ENCODE measurements around the gene SEMA4G.

The SEMA4G gene

DNA sequence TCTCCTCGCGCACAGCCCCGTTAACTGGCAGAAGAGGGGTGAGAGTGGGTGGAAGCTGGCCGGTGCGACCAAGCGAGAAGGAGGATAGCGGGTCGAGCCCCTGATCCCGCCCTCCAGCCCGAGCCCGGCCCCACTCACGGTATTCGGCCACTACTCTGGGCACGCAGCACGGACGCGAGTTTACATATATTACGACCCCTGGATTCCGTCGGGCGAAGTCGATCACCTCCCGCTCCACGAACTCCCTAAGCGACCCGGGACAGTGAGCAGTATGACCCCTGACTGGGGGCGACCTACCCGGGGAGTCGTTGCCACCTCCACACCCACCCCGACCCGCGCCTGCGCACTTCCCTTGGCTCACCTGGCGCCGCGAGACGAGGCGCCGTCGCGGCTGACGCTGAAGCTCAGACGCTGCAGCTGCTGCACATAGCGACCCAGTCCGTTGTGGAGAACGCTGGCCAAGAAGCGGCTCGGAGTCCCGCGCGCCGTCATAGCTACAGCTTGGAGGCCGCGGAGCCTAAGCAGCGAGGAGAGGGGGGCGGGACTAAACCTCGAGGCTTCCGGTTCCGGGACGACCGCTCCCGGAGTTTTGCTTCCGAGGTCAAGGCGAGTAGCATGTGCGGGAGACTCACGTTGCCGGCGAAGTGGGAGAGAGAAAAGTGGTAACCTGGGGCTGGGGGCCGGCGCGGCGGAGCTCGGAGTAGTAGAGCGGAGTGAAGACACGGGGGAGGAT is 17.8 kb downstream of the SEMA4G start, which contains the start of the genes MRPL43 and TWNK:
Gene MRPL43 (minus strand): TSS at position 546 of the 733 bp plus-strand sequence. CDS start 54 bp downstream, at position 492.
Gene TWNK (plus strand): TSS at position 592 of the 733 bp plus-strand sequence. CDS start 668 bp downstream, outside the sequence.
- no peak for DNase-seq (ENCODE audit: low read depth)

GRCh38 chr10:100987685-100988049 is 18.4 kb downstream of the SEMA4G start:
- no peak for DNase-seq (ENCODE audit: low read depth)

DNA sequence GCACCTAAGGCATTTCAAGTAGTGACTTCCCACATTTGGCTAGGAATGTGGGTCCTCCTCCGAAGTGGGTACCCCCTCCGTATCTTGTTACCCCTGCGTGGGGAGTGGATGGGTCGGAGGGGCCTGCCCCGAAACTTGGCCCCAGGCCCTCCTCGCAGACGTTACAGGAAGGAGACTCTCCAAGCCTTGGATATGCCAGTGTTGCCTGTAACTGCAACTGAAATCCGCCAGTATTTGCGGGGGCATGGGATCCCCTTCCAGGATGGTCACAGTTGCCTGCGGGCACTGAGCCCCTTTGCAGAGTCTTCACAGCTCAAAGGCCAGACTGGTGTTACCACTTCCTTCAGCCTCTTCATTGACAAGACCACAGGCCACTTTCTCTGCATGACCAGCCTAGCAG is 18.9 kb downstream of the SEMA4G start:
- no peak for DNase-seq (ENCODE audit: low read depth)

DNA sequence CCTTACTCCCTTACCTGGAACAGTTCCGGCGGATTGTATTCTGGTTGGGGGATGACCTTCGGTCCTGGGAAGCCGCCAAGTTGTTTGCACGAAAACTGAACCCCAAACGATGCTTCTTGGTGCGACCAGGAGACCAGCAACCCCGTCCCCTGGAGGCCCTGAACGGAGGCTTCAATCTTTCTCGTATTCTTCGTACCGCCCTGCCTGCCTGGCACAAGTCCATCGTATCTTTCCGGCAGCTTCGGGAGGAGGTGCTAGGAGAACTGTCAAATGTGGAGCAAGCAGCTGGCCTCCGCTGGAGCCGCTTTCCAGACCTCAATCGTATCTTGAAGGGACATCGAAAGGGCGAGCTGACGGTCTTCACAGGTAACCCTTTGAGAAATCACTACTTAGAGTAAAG is 19.8 kb downstream of the SEMA4G start:
- no peak for DNase-seq (ENCODE audit: low read depth)

- no peak for DNase-seq (ENCODE audit: low read depth)
Measured at GRCh38 chr10:100993986-100994708, 24.8 kb downstream of the SEMA4G start.

- no peak for DNase-seq (ENCODE audit: low read depth)
Measured at GRCh38 chr10:100995181-100995580, 25.9 kb downstream of the SEMA4G start.

- no peak for DNase-seq (ENCODE audit: low read depth)
Measured at GRCh38 chr10:100996678-100997359, 27.5 kb downstream of the SEMA4G start.

DNA sequence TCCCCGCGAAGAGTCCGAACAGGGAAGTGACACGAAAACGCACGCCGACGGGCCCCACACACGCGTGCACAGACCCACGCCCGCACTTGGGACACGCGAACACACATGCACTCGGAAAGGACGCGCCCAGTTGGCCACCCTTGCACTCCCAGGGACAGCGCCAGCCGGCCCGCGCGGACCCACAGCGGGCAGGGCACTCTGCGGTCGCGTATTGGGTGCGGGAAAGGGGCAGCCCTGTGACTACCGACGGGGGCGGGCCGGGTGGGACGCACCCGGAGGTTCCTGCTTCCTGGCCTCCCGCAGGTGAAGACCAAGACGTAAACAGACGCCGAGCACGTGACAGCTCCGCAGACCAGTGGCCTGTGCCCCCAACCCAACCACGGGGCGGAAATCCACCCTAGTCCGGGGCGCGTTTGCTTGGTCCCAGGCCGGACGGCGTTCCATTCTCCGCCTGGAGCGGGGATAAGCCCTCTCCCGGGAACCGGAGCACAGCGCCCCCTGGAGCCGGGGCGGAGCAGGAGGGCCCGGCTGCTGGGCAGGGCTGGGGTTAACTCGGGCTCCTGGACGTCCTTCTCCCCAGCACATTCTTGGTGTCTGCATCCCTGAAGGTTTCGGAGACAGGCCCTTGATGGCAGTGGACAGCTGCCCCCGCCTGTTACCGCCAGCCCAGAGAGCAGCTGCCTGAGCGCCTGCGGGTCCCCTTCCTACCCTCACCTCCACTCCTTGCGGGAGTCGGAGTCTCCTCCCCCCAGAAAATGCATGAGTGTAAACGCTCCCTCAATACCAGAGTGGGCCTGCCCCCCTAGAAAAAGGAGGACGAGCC is 28.3 kb downstream of the SEMA4G start:
- DNase-seq (ENCODE audit: low read depth) = no peak

DNA sequence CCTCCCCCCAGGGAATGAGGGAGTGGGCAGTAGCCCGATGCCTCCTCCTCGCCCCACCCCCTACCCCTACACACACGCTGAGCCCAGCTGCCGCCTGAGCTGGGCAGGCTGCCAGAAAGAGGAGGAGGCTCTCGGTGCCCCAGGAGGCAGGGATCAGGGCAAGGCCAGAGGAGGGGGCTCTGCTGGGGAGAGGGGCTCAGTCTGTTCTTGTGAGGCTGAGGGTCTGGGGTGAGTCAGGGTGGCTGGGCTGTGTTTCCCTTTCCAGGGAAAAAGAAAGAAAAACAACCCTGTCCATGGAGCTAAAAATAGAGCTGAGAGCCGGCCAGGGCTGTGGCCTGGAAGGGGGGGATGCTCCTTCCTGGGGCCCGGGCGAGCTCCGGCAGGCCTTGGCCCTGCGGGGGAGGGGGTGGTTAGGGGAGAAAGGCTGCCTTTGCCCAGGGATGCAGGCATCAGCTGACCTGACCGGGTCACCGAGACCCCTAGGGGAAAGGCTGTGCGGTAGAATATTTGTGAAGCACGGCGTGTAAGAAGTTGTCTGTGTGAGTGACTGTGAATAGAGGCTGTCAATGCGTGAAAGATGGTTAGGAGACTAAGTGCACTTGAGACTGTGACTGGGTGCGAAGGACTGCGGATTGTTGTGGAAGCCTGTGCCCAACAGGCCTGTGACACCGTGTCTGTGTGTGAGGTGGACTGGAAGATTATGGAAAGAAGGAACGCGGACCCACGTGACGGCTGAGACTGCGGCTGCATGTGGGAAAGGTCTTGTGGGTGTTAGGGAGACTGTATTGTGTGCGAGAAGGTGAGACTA is 29.1 kb downstream of the SEMA4G start:
- no peak for DNase-seq (ENCODE audit: low read depth)

- DNase-seq (ENCODE audit: low read depth) = no peak
Measured at GRCh38 chr10:100998991-100999741, 29.9 kb downstream of the SEMA4G start.

- DNase-seq (ENCODE audit: low read depth) = no peak
Measured at GRCh38 chr10:100999742-101000126, 30.4 kb downstream of the SEMA4G start, which contains the start of gene LZTS2. Gene LZTS2 (plus strand): TSS chr10:100999808. CDS start chr10:101002539, 2,731 bp downstream.

DNA sequence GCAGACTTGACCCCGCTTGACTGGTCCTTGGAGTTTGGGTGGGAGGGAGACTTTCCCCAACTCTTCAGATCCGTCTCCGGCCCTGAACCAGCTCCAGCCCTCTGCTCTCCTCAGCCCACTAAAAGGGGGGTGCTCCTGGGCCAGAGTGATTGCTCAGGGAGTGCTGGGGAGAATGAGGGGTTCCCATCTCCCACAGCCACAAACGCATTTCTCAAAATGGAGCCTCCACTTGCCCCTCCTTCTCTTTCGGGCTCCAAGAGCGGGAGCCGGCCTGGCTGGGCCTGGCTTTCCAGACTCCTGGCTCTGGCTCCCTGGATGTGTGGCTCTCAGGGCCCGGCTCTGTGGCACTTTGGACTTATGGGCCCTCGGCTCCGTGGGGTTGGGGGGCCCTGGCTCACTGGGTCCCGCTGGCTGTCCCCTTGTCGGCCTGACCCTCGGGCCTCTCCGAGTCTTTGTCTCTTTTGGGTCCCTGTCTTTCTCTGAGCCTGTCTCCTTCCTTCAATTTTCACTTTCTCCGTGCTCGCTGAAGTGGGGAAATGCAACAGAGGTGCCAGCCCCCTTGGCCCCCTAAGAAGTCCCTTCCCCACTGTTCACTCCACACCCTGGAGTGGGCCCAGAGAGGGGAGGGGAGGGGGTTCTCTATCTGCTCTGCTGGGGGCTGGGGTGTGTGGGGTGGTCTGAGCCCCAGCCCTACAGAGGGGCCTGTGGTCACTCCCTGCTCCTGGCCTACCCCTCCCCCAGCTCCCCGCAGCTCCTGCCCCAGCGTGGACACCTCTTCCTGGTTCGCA is 31.0 kb downstream of the SEMA4G start:
- DNase-seq (ENCODE audit: low read depth) = no peak

DNA sequence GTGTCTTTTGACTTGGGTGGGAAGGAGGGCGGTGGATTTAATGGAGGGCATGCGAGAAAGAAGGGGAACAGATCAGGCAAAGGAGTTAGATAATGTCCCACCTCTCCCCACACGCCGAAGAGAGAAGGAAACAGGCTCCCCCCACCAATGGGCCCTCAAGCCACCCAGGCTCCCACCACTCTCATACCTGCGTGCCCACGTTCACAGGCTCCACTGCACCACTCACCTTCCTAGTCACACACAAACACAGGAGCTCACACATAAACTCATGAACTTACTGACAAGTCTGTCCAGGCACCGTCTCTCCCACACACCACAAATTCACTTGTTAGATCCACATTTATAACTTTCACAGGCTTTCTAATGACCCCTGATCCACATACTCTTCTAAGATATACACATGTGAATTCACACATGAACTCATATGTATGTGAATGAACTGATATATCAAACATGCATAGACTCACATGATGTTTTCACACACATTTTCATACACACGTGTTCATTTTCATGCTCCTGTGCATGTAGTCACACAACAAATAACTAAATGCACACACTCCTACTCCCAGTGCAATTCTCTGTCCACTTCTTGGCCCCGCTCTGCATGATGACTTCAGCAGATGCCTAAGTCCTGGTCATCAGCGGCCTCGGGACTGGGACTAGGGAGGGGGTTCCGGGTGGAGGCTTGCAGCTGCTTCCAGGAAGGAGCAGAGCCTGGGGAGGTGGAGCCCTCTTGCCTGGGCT is 31.8 kb downstream of the SEMA4G start:
- DNase-seq (ENCODE audit: low read depth) = no peak

GRCh38 chr10:101001659-101002035 is 32.3 kb downstream of the SEMA4G start:
- no peak for DNase-seq (ENCODE audit: low read depth)

GRCh38 chr10:101002456-101002855 is 33.2 kb downstream of the SEMA4G start:
- DNase-seq (ENCODE audit: low read depth) = no peak

DNA sequence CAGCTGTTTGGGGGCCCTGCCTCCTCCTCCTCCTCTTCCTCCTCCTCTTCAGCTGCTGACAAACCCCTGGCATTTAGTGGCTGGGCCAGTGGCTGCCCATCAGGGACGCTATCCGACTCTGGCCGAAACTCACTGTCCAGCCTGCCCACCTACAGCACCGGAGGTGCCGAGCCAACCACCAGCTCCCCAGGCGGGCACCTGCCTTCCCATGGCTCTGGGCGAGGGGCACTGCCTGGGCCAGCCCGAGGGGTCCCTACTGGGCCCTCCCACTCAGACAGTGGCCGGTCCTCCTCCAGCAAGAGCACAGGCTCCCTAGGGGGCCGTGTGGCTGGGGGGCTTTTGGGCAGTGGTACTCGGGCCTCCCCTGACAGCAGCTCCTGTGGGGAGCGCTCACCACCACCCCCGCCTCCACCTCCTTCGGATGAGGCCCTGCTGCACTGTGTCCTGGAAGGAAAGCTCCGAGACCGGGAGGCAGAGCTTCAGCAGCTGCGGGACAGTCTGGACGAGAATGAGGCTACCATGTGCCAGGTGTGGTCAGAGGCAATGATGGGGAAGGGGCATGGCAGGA is 34.4 kb downstream of the SEMA4G start:
- no peak for DNase-seq (ENCODE audit: low read depth)

DNA sequence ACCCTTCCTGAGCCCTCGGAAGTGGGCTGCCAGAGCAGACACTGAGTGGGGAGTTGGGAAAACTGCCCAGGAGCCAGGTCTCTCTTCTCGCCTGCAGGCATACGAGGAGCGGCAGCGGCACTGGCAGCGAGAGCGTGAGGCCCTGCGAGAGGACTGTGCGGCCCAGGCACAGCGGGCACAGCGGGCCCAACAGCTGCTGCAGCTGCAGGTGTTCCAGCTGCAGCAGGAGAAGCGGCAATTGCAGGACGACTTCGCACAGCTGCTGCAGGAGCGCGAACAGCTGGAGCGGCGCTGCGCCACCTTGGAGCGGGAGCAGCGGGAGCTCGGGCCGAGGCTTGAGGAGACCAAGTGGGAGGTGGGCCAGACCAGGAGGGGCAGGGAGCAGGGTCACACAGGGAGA is 36.1 kb downstream of the SEMA4G start:
- no peak for DNase-seq (ENCODE audit: low read depth)

DNA sequence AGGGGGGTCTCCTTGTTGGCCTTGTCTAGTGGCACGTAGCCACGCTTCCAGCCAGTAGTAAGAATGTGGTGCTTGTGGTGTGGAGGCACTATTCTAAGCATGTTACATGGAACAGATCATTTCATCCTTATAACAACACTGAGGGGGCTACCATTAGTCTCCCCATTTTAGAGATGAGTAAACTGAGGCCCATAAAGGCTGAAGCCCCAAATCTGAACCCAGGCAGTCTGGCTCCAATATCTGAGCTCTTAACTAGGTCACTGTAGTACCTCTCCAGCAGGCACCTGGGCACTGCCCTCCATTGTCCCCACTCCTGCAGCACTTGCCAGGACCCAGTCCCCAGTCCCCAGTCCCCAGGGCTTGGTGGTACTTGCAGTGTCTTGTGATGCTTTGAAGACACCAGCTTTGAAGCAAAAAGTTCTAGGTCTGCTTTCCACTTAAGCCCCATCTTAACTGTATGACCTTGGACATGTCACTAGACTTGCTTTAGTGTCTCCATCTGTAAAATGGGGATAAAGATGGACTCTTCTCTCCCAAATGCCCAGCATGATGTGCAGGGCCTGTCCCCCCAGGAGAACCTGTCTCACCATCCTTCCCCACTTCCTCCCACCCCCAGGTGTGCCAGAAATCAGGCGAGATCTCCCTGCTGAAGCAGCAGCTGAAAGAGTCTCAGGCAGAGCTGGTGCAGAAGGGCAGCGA is 36.7 kb downstream of the SEMA4G start:
- DNase-seq (ENCODE audit: low read depth) = no peak
